ENCODE results near the gene ELN. TPM values are rescaled to one million over a fixed set of nuclear protein-coding genes. Genes with fewer than 3 reads are reported as not detected.

Gene ELN
- total RNA-seq: 55.2 and 219 TPM in 2 replicates

DNA sequence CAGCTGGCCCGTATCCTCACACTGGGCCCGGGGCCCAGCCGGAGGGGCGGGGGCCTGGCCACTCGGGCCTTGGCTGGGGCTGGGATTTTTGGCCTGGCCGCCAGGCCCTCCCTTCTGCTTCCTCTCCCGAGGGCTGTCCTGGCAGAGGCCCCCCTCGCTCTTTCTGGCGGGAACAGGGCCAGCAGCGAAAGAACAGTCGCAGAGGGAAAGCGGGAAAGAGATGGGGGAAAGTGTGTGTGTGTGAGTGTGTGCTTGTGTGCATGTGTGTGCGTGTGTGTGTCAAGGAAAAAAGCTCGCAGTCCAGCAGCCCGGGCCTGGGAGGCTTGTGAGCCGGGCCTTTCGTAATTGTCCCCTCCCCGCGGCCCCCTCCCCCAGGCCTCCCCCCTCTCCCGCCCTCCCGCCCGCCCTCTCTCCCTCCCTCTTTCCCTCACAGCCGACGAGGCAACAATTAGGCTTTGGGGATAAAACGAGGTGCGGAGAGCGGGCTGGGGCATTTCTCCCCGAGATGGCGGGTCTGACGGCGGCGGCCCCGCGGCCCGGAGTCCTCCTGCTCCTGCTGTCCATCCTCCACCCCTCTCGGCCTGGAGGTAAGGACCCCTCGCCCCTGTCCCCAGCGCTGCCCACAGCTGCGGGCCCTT is at the start of gene ELN:
Gene ELN, plus strand, starts transcription at position 491 of the 638 bp plus-strand sequence. Its CDS starts 15 bp downstream, at position 506.

DNA sequence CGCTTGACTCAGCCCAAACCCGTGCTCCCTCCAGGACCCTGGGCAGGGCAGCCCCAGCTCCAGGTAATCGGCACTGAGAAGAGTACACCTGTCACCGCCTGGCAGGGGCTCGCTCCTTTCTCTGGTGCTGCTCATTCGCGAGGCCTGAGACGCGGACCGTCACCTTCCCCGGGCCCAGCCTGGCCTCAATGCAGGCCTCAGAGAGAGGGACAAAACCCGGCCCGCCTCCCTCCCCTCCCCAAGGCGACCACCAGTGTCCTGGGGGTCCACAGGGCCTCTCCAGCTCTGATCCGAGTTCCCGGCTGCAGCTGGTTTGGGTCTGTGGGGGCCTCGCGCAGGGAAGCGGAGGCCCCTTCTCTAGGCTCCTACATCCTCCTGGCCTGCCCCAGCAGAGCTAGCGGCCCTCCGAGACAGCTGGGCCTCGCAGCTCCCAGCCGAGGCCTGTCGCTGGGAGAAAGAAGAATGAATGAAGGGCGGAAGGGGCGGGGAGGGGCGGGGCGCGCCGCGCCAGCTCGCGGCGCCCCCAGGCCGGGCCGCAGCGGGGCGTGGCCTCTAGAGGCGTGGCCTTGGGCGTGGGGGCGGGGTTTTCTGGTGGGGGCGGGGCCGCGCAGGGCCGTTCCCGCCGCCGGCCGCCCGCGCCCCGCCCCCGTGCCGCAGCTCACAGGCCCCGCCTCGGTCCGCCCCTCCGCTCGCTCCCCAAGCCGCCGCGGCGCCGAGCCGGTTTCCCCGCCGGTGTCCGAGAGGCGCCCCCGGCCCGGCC is 55.3 kb downstream of the ELN start, which contains the start of gene LIMK1:
Gene LIMK1, plus strand, starts transcription at position 688 of the 760 bp plus-strand sequence. CDS start 187 bp downstream, outside the sequence.

Other genes with a start within 250 kb of the ELN start
- gene CLDN4, start 197.2 kb upstream of the ELN start, total RNA-seq: 0.12 and 0.13 TPM in 2 replicates
- 2.5 and 7.2 TPM in 2 replicates for gene METTL27, start 185.7 kb upstream of the ELN start, total RNA-seq
- gene TMEM270, start 167.0 kb upstream of the ELN start, total RNA-seq: not detected in 2 replicates
- gene LIMK1, start 55.6 kb downstream of the ELN start, total RNA-seq: 21.0 and 24.0 TPM in 2 replicates
- 295 and 314 TPM in 2 replicates for gene EIF4H, start 146.2 kb downstream of the ELN start, total RNA-seq
- 0.13 and 0.44 TPM in 2 replicates for gene LAT2, start 181.8 kb downstream of the ELN start, total RNA-seq
- 18.9 and 28.7 TPM in 2 replicates for gene RFC2, start 226.2 kb downstream of the ELN start, total RNA-seq

All from aortic smooth muscle cell (primary cell).